Mucosa of stomach (tissue), 1 donor: ENCODE results near the gene TIPRL.
"Not testable (repeated sequence)": the region's sequence is repeated elsewhere in the genome, so short reads cannot be mapped to it uniquely, and the experiment has no call there.

Experiments
- H3K27me3 ChIP-seq: one replicate; pipeline ENCODE4 v1.7.0; 2013; ENCODE audit warnings: mild to moderate bottlenecking, low read length; ENCODE audit not compliant: control insufficient read depth, insufficient read depth
- H3K36me3 ChIP-seq: one replicate; pipeline ENCODE4 v1.7.0; 2013; ENCODE audit warnings: low read length; ENCODE audit not compliant: control insufficient read depth, insufficient read depth
- H3K4me1 ChIP-seq: one replicate; pipeline ENCODE4 v1.7.0; 2013; ENCODE audit warnings: mild to moderate bottlenecking, low read length; ENCODE audit not compliant: control insufficient read depth, insufficient read depth
- H3K4me3 ChIP-seq: one replicate; pipeline ENCODE4 v1.7.0; 2013; ENCODE audit warnings: low read length
- H3K9ac ChIP-seq: one replicate; pipeline ENCODE4 v1.7.0; 2013; ENCODE audit warnings: mild to moderate bottlenecking, low read length, moderate library complexity
- H3K9me3 ChIP-seq: one replicate; pipeline ENCODE4 v1.7.0; 2013; ENCODE audit warnings: mild to moderate bottlenecking, low read length, moderate library complexity; ENCODE audit not compliant: control insufficient read depth
- donor health status: Pancreatic carcinoma.

TIPRL gene

DNA sequence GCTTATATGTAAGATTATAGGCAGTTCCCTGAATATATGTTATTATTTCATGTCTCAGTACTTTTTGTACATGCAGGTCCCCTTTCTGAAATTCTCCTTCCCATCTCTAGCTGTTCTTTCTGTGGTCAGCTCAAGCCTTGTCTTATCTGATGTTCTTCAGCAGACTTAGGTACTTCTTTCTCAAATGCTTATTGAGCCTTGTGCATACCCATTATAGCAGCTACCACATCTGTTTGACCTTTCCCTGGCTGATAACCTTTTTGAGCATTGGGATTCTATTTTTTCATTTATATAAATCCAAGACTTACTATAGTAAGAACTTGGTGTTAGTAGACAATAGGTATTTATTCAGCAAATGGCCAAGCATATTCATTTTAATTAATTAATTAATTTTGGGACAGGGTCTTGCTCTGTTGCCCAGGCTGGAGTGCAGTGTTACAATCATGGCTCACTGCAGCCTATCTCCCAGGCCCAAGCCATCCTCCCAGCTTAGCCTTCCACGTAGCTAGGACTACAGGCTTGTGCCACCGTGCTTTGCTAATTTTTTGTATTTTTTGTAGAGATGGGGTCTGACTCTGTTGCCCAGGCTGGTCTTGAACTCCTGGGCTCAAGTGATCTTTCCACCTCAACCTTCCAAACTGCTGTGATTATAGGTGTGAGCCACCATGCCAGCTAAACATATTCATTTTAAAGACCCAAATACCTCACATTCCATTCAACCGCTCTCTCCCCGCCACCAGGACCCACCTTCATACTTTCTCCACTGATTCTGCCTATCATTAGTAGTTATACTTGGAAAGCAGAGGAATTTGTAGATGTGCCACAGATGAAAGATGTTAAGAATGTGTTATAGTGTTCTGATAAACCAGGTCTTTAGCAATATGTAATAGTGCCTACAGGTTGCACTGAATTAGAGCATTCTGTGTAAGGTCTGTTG is 16.7 kb downstream of the TIPRL start:
- Histone ChIP-seq H3K4me1 (no peaks in the 10 kb centered on the region), H3K27me3 (no peaks in the 10 kb centered on the region), H3K36me3 (no peaks in the 10 kb centered on the region), H3K9me3 (no peaks in the 10 kb centered on the region), H3K9ac (no peak overlapping the region), H3K4me3 (no peak overlapping the region)

DNA sequence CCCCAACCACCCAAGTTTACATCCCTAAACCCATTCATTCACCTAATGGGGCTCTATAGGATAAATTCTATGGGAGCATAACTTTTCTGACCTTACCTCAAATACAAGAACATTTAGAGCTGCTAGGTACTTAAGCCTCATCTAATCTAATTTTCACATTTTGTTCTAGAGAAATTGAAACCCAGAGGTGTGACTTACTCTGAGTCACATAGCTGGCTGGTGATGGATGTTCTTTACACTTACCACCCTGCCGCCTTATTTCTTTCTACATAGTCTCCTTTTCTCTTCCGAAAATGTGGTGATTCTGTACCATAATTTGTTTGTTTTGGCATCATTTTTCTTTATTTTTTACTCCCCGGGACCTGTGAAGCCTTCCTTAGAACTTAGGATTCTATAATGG is 20.3 kb downstream of the TIPRL start:
- Histone ChIP-seq H3K9ac (no peak overlapping the region), H3K4me1 (no peaks in the 10 kb centered on the region), H3K4me3 (no peak overlapping the region), H3K9me3 (no peaks in the 10 kb centered on the region), H3K36me3 (no peaks in the 10 kb centered on the region), H3K27me3 (no peaks in the 10 kb centered on the region)

DNA sequence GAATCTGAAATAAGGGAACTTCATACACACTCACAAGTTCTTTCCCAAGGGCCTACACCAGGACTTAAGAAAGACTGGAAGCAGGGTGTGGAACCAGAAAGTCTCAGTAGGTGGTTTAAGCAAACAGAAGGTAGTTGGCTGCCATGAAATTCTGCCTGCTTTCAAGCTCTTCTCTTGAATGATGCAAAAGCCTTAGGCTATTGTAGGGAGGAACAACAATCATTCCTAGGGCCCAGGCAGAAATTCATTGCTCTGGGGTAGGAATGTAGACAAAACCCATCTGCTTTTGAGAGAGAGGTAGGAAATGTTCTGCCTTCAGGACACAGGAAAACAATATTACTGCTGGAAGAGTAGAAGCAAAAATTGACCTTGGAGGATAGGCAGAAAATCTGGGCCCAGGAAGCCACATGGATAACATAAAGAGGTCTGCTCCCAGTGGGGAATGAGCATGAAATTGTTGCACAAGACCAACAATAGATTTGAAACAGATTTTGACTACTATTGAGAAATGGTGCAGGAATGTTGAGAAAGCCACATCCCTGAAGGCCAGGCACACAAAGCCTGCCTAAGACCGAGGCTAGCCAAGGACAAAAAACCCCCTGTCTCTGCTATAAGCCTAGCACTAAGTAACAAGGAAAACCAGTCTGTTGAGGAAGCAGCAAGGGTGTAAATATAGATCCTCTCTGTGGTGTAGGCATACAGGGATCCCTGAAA is 24.3 kb downstream of the TIPRL start:
- no peaks in the 10 kb centered on the region for H3K9me3 ChIP-seq
- H3K4me1 ChIP-seq, result no peaks in the 10 kb centered on the region
- H3K36me3 ChIP-seq, result no peaks in the 10 kb centered on the region
- no peak overlapping the region for H3K9ac ChIP-seq
- H3K27me3 ChIP-seq, result no peaks in the 10 kb centered on the region
- H3K4me3 ChIP-seq, result no peak overlapping the region

DNA sequence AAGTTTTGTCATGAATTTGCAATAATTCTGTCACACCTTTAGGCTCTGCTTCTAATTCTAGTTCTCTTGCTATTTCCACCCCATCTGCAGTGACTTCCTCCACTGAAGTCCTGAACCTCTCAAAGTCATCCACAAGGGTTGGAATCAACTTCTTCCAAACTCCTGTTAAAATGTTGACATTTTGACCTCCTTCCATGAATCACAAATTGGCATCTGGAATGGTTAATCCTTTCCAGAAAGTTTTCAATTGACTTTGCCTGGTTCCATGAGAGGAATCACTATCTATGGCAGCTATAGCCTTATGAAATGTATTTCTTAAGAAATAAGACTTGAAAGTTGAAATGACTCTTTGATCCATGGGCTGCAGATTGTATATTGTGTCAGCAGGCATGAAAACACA is 27.3 kb downstream of the TIPRL start:
- no peaks in the 10 kb centered on the region for H3K36me3 ChIP-seq
- H3K4me1 ChIP-seq, result no peaks in the 10 kb centered on the region
- H3K4me3 ChIP-seq, result no peak overlapping the region
- no peak overlapping the region for H3K9ac ChIP-seq
- no peaks in the 10 kb centered on the region for H3K9me3 ChIP-seq
- H3K27me3 ChIP-seq, result no peaks in the 10 kb centered on the region

DNA sequence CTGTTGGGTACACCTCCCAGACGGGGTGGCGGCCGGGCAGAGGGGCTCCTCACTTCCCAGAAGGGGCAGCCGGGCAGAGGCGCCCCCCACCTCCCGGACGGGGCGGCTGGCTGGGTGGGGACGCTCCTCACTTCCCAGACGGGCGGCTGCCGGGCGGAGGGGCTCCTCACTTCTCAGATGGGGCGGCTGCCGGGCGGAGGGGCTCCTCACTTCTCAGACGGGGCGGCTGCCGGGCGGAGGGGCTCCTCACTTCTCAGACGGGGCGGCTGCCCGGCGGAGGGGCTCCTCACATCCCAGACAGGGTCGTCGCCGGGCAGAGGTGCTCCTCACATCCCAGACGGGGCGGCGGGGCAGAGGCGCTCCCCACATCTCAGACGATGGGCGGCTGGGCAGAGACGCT is 28.9 kb downstream of the TIPRL start:
- not testable (repeated sequence) for H3K4me3 ChIP-seq, H3K27me3 ChIP-seq, H3K4me1 ChIP-seq, H3K36me3 ChIP-seq, H3K9me3 ChIP-seq, H3K9ac ChIP-seq

DNA sequence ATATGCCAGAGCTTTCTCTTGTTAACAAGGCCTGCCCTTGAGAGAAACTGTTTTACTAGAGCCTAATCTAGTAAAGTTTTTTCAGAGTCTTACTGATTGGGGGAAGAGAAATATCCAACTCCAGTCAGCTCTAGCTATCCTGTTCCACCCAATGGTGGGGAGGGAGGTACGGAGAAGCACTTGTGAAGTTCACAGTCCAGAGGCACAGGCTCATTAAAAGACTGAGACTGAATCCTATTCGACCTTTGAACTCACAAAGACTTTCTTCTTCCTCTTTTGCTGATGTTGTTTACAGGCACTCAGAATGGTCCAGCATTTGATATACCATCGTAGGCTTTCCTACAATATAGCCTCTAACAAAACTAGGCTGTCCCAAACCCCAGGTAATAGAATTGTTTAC is 31.6 kb downstream of the TIPRL start:
- Histone ChIP-seq H3K36me3 (no peaks in the 10 kb centered on the region), H3K9me3 (no peaks in the 10 kb centered on the region), H3K4me3 (no peak overlapping the region), H3K27me3 (no peaks in the 10 kb centered on the region), H3K9ac (no peak overlapping the region), H3K4me1 (no peaks in the 10 kb centered on the region)

DNA sequence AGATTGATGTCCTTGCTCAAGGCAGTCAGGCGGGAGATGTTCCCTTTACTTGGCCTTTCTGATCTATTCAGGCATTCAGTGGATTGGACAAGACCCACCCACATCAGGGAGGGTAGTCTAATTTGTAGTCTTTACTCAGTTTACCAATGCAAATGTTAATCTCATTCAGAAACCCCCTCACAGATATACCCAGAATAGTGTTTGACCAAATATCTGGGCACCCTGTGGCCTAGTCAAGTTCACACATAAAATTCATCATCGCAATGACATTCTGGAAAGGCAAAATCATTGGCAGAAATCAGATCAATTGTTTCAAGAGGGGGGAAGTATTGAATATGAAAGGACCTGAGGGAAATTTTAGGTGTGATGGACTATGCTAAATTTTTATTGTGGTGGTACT is 34.6 kb downstream of the TIPRL start:
- Histone ChIP-seq H3K4me1 (no peaks in the 10 kb centered on the region), H3K27me3 (no peaks in the 10 kb centered on the region), H3K4me3 (no peak overlapping the region), H3K9ac (no peak overlapping the region), H3K9me3 (no peaks in the 10 kb centered on the region), H3K36me3 (no peaks in the 10 kb centered on the region)

DNA sequence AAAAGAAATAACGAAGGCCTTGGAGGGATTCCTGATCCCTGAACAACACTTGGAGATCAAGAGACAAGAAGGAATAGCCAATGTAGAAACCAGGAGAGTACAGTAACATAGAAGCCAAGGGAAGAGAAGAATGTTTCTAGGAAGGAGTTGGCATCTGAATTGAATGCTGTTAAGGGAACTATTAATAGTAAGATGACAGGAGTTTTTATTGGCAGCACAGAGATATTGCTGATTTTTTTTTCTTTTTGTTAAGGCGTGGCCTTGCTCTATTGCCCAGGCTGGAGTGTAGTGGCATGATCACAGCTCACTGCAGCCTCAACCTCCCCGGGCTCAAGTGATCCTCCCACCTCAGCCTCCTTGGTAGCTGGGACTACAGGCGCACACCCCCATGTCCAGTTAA is 37.4 kb downstream of the TIPRL start:
- H3K36me3 ChIP-seq, result no peaks in the 10 kb centered on the region
- H3K9me3 ChIP-seq, result no peaks in the 10 kb centered on the region
- H3K4me1 ChIP-seq, result no peaks in the 10 kb centered on the region
- H3K9ac ChIP-seq, result no peak overlapping the region
- no peaks in the 10 kb centered on the region for H3K27me3 ChIP-seq
- no peak overlapping the region for H3K4me3 ChIP-seq

DNA sequence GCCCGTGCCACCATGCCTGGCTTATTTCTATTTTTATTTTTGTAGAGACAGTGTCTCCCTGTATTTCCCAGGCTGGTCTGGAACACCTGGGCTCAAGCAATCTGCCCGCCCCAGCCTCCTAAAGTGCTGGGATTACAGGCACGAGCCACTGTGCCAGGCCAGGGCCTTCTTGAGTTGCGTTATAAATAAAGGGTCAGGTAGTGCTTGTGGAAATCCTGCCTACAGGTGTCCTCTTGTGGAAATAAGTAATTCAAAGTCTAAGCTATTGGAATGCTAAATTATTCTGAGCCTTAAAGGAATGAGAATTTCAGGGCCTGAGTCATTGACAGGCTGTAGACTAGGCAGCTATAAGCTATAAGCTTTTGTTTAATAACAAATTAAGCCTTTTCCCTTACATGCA is 38.9 kb downstream of the TIPRL start:
- Histone ChIP-seq H3K9ac (no peak overlapping the region), H3K36me3 (no peaks in the 10 kb centered on the region), H3K4me1 (no peaks in the 10 kb centered on the region), H3K27me3 (no peaks in the 10 kb centered on the region), H3K4me3 (no peak overlapping the region), H3K9me3 (no peaks in the 10 kb centered on the region)

DNA sequence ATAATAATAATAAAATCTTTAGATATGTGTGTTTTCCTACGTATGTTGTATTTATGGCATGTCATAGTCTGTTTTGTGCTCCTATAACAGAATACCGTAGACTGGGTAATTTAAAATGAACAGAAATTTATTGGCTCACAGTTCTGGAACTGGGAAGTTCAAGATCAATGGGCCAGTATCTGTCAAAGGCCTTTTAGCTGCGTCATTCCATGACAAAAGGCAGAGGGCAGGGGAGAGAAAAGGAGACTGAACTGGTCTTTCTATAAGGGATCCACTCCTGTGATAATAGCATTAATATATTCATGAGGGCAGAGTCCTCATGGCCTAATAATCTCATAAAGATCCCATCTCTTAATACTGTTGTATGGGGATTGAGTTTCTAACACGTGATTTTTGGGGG is 39.9 kb downstream of the TIPRL start:
- no peaks in the 10 kb centered on the region for H3K4me1 ChIP-seq
- H3K36me3 ChIP-seq, result no peaks in the 10 kb centered on the region
- no peaks in the 10 kb centered on the region for H3K9me3 ChIP-seq
- no peaks in the 10 kb centered on the region for H3K27me3 ChIP-seq
- H3K9ac ChIP-seq, result no peak overlapping the region
- H3K4me3 ChIP-seq, result no peak overlapping the region

DNA sequence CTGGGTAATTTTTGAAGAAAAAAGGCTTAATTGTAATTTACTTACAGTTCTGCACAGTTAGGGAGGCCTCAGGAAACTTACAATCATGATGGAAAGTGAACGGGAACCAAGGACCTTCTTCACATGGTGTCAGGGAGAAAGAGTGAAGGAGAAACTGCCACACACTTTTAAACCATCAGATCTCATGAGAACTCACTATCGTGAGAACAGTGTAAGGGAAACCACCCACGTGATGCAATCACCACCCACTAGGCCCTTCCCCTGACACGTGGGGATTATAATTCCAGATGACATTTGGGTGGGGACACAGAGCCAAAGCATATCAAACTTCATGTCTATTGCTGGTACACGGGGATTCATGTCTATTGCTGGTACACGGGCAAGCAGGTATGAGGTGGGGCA is 41.7 kb downstream of the TIPRL start:
- H3K9ac ChIP-seq, result no peak overlapping the region

DNA sequence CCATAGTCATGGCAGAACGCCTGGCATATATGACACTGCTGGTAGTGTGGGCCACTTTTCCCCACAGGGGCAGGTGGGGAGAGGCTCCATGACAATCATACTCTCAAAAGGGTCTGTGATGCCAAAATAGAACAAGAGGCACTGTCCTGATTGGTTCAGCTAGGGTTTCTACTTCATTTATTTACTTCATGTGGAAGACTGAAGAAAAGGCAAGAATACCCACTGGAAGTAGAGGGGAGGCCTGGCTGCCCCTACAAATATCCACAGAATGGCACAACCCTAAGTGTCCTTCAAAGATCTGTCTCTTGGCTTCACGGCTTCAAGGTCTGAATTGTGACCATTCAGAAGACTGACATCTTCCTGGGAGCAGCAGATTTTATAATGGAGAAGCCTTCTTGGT is 42.5 kb downstream of the TIPRL start:
- Histone ChIP-seq H3K4me1 (no peaks in the 10 kb centered on the region), H3K4me3 (no peak overlapping the region), H3K9ac (no peak overlapping the region), H3K36me3 (no peaks in the 10 kb centered on the region), H3K9me3 (no peaks in the 10 kb centered on the region), H3K27me3 (no peaks in the 10 kb centered on the region)

More for the DNA sequence above, 41.7 kb downstream of the TIPRL start:
- H3K36me3 ChIP-seq, result no peaks in the 10 kb centered on the region
- H3K9me3 ChIP-seq, result no peaks in the 10 kb centered on the region
- H3K27me3 ChIP-seq, result no peaks in the 10 kb centered on the region
- H3K4me1 ChIP-seq, result no peaks in the 10 kb centered on the region
- no peak overlapping the region for H3K4me3 ChIP-seq
